HFFc6 (cell line): ENCODE measurements around the gene ARSK. TPM values are rescaled to one million over a fixed set of nuclear protein-coding genes. Genes with fewer than 3 reads are reported as not detected.

Experiments
- DNase-seq: peaks from one replicate; pipeline ENCODE4 v3.0.0-alpha.2; 2018
- H3K27ac Mint-ChIP-seq: 2 replicates; pipeline ENCODE4 v1.8.0; 2020; ENCODE audit warnings: mild to moderate bottlenecking, mixed read lengths
- H3K27me3 Mint-ChIP-seq: 2 replicates; pipeline ENCODE4 v1.8.0; 2021; ENCODE audit warnings: mild to moderate bottlenecking, moderate library complexity, mixed read lengths; ENCODE audit not compliant: insufficient read depth
- H3K36me3 Mint-ChIP-seq: 2 replicates; pipeline ENCODE4 v1.8.0; 2021; ENCODE audit warnings: low read depth, mixed read lengths
- H3K4me1 Mint-ChIP-seq: 2 replicates; pipeline ENCODE4 v1.8.0; 2020; ENCODE audit warnings: low read depth, mixed read lengths
- H3K4me3 Mint-ChIP-seq: 2 replicates; pipeline ENCODE4 v1.8.0; 2020; ENCODE audit warnings: mild to moderate bottlenecking, moderate library complexity, mixed read lengths
- H3K9me3 Mint-ChIP-seq: 2 replicates; pipeline ENCODE4 v1.8.0; 2020; ENCODE audit warnings: mild to moderate bottlenecking, mixed read lengths
- CTCF ChIP-seq: fragments of 200-600 bp; sonication (generic); IDR thresholded peaks from 2 replicates; pipeline ENCODE4 v1.5.0; 2021; ENCODE audit warnings: antibody characterized with exemption, mild to moderate bottlenecking
- total RNA-seq, 6 experiments: library from RNA; stranded (reverse); fragmentation: NEBNext Ultra II Directional; extraction: Animal tissue kit (Norgen Biotek cat#: 25700); gene quantifications; 2 replicates in 1 of 6; 3 replicates in 5 of 6; pipeline ENCODE4 v1.2.3, GENCODE V29; 2021

ARSK gene
- total RNA-seq, 6 experiments from 2014 or later: 11.6 to 19.7 (median 17.3) TPM

GRCh38 chr5:95530416-95530815 is 24.5 kb upstream of the ARSK start:
- Mint-ChIP-seq H3K27me3 (peaks cover 1% of the 10 kb centered on the region; the same call in 1 of the 2 replicates), H3K36me3 (peaks cover 42% of the 10 kb centered on the region)
- TF ChIP-seq CTCF: no peak

GRCh38 chr5:95531491-95531890 is 23.4 kb upstream of the ARSK start:
- Mint-ChIP-seq H3K27ac (0 out of 2 replicates have a peak overlapping the region, but pooled peaks have one; percentile 7), H3K4me3 (no peak overlapping the region), H3K9me3 (no peaks in the 10 kb centered on the region), H3K27me3 (peaks cover 1% of the 10 kb centered on the region; the same call in 1 of the 2 replicates), H3K4me1 (peaks cover 74% of the 10 kb centered on the region), H3K36me3 (peaks cover 41% of the 10 kb centered on the region)
- no peak for TF ChIP-seq CTCF
- no peak for DNase-seq

More at GRCh38 chr5:95530416-95530815, 24.5 kb upstream of the ARSK start:
- Mint-ChIP-seq H3K27ac (peak overlapping the region; percentile 66), H3K4me1 (peaks cover 65% of the 10 kb centered on the region), H3K4me3 (no peak overlapping the region), H3K9me3 (no peaks in the 10 kb centered on the region)
- DNase-seq: peak; percentile 88

GRCh38 chr5:95532415-95532814 is 22.5 kb upstream of the ARSK start:
- Mint-ChIP-seq H3K4me3 (no peak overlapping the region), H3K27ac (no peak overlapping the region; the same call in 1 of the 2 replicates), H3K36me3 (peaks cover 42% of the 10 kb centered on the region), H3K9me3 (no peaks in the 10 kb centered on the region), H3K4me1 (peaks cover 67% of the 10 kb centered on the region), H3K27me3 (peaks cover 1% of the 10 kb centered on the region; the same call in 1 of the 2 replicates)
- no peak for TF ChIP-seq CTCF
- DNase-seq: no peak

- peaks cover 1% of the 10 kb centered on the region; the same call in 1 of the 2 replicates for H3K27me3 Mint-ChIP-seq
- peaks cover 61% of the 10 kb centered on the region for H3K4me1 Mint-ChIP-seq
- H3K4me3 Mint-ChIP-seq: no peak overlapping the region
- TF ChIP-seq CTCF: no peak
- peaks cover 35% of the 10 kb centered on the region for H3K36me3 Mint-ChIP-seq
- H3K9me3 Mint-ChIP-seq: no peaks in the 10 kb centered on the region
- peak overlapping the region; percentile 42; the same call in 1 of the 2 replicates for H3K27ac Mint-ChIP-seq
- DNase-seq: no peak
Measured at GRCh38 chr5:95533106-95533505, 21.8 kb upstream of the ARSK start.

- peaks cover 29% of the 10 kb centered on the region for H3K36me3 Mint-ChIP-seq
- peaks cover 61% of the 10 kb centered on the region for H3K4me1 Mint-ChIP-seq
- H3K4me3 Mint-ChIP-seq: no peak overlapping the region
Measured at GRCh38 chr5:95533761-95534160, 21.1 kb upstream of the ARSK start.

More at GRCh38 chr5:95533761-95534160, 21.1 kb upstream of the ARSK start:
- Mint-ChIP-seq H3K27me3 (peaks cover 1% of the 10 kb centered on the region; the same call in 1 of the 2 replicates), H3K27ac (peak overlapping the region; percentile 4; the same call in 1 of the 2 replicates), H3K9me3 (no peaks in the 10 kb centered on the region)
- no peak for DNase-seq
- TF ChIP-seq CTCF: no peak
